Measurements from ENCODE around the gene TNS1.

TNS1 gene

GRCh38 chr2:217864963-217865772 lies 137.6 kb downstream of the TNS1 start:
- no peak overlapping the region for H3K4me3 ChIP-seq (ENCODE audit: low read depth, low read length)
- TF ChIP-seq CTCF (IDR thresholded peaks at IDR 0.05; ENCODE audit: low read depth, low read length, missing control alignments), result no peak
- DNase-seq (ENCODE audit: low read depth), result peak; percentile 22

- no peak for DNase-seq (ENCODE audit: low read depth)
- TF ChIP-seq CTCF (IDR thresholded peaks at IDR 0.05; ENCODE audit: low read depth, low read length, missing control alignments), result no peak
- no peak overlapping the region for H3K4me3 ChIP-seq (ENCODE audit: low read depth, low read length)
Measured at GRCh38 chr2:217863883-217864282, 138.9 kb downstream of the TNS1 start.

DNA sequence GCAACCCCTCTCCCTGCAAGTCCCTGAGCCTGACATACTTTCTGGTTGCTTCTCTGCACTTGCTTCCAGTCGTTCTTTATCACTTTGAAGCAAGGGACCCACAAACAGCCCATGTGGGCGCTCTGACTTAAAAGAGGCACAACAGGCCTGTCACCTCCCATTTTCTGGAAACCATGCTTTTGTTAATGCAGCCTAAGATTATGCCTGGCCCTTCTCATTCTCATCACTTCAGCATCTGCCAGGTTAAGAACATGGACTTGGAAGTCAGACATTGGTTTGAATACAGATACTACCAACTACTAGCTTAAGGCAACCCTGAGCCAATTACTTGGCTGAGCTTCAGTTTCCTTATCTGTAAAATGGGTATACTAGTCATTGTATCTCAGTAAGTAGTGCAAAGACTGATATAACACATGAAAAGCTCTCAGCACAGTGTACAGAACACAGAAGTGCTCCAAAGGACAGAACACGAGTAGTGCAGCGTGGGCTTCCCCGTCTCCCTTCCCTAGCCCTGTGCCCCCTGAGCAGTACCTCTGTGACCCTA lies 141.4 kb downstream of the TNS1 start:
- H3K4me3 ChIP-seq (ENCODE audit: low read depth, low read length), result no peak overlapping the region
- no peak for DNase-seq (ENCODE audit: low read depth)
- TF ChIP-seq CTCF (IDR thresholded peaks at IDR 0.05; ENCODE audit: low read depth, low read length, missing control alignments), result no peak

- no peak overlapping the region for H3K4me3 ChIP-seq (ENCODE audit: low read depth, low read length)
- no peak for TF ChIP-seq CTCF (IDR thresholded peaks at IDR 0.05; ENCODE audit: low read depth, low read length, missing control alignments)
- DNase-seq (ENCODE audit: low read depth), result no peak
Measured at GRCh38 chr2:217859926-217860325, 142.9 kb downstream of the TNS1 start.

- H3K4me3 ChIP-seq (ENCODE audit: low read depth, low read length), result no peak overlapping the region
- no peak for TF ChIP-seq CTCF (IDR thresholded peaks at IDR 0.05; ENCODE audit: low read depth, low read length, missing control alignments)
- DNase-seq (ENCODE audit: low read depth), result no peak
Measured at GRCh38 chr2:217858519-217859491, 144.0 kb downstream of the TNS1 start.

DNA sequence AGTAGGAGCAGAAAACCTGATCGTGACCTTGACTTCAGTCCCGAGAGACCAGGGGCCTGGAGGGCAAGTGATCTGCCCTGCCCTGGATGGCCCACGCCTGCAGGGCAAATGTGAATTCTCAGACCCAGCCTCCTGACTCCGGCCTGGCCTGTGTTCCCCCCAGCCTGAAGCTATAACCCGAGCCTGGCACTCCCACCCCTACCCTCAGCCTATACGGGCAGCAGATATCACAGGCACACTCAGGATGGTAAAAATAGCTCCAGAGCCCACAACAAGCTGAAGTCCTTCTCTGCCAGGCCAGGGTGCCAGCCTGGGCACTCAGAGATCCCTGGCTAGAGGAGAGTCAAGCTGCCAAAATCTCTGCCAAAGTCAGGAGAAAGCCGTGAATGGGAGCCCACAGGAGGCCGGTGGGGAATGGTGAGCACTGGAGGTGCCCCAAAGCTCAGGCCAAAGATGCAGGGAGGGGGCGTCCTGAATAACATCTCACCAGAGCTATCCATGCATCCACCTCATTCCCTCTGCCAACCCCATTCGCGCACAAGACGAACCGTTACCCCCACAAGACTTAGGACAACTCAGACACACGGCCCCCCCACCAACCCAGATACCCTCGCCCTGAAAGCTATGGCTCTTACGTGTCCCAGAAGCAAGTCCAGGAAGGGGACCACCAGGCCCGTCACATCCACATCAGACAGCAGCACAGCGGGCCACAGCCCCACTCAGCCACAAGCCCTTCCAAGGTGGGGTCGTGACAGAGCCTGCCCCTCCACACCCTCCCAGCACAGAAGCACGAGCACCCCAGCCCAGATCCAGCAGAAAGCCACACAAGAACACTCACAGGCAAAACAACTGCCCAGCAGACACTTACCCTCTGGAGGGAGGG lies 144.9 kb downstream of the TNS1 start:
- no peak overlapping the region for H3K4me3 ChIP-seq (ENCODE audit: low read depth, low read length)
- no peak for TF ChIP-seq CTCF (IDR thresholded peaks at IDR 0.05; ENCODE audit: low read depth, low read length, missing control alignments)
- no peak for DNase-seq (ENCODE audit: low read depth)

Data from GM12864 (cell line).